GM19395 (cell line): ENCODE data around the gene CLDN22.
"Not testable (repeated sequence)": the region's sequence is repeated elsewhere in the genome, so short reads cannot be mapped to it uniquely, and the experiment has no call there.

Experiments used
- ATAC-seq: cut with Tn5 transposase; IDR thresholded peaks from one replicate; pipeline ENCODE4 v1.9.1; 2021; ENCODE audit warnings: mild to moderate bottlenecking, moderate library complexity; ENCODE audit not compliant: unreplicated experiment

Gene CLDN22

DNA sequence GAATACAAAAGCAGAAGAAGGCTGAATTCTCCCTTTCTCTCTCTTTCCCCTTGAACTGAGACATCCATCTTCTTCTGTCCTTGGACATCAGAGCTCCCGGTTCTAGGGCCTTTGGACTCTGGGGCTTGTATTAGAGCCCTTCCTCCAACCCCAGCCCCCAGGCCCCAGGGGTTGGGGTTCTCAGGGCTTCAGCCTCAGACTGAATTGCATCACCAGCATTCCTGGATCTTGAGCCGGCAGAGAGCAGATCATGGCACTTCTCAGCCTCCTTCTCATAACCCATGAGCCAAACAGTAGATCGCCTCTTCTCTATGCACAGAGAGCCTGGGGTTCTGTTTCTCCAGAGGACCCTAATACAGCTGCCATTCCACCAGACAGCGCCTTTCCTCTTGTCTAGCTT, 27.5 kb upstream of the CLDN22 start:
- ATAC-seq = no peak

DNA sequence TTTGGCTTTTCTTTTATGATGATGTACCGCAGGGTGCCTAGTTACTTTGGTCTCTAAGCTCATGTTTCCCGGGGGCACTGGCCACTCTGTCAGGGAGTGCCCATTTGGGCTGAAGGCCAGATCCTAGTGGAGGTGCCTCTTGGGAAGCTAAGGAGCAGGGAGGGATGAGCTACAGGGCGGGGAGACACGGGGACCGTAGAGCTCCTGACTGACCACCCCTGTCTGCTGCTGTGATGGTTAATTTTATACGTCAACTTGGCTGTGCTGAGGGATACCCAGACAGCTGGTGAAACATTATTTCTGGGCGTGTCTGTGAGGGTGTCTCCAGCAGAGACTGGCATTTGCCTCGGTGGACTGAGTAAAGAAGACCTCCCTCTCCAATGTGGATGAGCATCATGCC, 27.1 kb upstream of the CLDN22 start:
- no peak for ATAC-seq

DNA sequence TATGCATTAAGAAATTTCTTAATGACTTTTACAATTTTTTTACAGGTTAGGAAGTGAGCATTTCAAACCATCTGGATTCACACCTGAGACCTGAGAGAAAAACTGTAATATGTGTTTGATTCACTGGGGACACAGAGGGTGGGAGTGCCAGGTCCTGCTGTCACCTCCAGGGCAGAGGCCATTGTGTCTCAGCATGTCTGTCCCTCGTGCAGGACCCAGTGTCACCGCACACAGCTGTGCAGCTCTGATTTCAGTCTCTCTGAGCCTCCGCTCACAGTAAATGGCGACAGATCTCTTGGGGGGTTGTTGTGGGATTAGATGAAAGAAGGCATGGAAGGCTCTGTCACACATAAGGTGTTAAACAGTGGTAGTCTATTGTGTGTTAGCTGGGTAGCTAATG, 25.2 kb upstream of the CLDN22 start:
- no peak for ATAC-seq

DNA sequence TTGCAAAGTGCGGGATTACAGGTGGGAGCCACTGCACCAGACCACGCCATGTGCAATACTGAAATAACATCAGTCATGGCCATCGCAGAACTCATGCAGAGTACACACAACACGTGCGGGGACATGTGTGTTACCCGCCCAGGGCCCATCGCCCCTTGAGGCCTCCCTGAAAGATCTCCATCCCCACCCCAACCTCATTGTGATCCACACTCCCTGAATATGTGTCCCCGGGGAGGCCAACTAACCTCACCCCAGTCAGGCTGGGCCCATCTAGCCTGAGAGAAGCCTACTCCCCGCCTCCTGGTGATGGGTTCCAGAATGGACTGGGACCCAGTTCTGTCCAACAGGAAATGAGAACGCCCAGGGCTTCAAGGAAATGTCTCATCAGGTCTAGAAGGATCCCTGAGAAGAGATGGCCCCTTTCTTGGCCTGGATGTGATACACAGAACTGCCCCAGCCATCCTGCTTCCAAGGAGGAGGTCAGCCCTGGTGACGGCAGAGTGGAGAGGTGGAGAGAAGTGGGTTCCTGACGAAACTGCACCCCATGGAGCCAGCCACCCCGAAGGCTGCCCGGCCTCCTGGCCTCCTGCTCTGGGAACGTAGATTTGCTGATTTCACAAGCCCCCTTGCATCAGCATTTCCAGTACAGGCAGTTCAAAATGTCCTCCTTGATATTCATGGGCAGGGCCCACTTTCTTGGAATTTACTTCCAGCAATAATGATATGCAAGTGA, 24.6 kb upstream of the CLDN22 start:
- ATAC-seq = no peak

DNA sequence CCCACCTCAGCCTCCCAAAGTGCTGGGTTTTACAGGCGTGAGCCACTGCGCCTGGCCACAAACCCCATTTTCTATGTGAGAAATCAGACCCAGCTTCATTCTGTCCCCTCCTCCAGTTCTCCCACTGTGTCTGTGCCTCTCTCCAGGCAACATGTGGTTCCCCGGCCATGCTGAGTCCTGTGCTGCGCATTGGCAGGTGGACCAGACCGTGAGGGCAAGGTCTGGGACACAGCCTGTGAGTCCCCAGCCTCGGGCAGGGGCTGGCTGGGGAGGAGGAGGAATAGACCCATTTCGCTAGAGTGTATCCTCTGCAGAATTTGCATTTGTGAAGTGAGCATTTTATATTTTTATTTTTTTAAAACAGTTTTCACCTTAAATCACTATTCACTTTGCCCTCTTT, 23.7 kb upstream of the CLDN22 start:
- ATAC-seq = no peak

DNA sequence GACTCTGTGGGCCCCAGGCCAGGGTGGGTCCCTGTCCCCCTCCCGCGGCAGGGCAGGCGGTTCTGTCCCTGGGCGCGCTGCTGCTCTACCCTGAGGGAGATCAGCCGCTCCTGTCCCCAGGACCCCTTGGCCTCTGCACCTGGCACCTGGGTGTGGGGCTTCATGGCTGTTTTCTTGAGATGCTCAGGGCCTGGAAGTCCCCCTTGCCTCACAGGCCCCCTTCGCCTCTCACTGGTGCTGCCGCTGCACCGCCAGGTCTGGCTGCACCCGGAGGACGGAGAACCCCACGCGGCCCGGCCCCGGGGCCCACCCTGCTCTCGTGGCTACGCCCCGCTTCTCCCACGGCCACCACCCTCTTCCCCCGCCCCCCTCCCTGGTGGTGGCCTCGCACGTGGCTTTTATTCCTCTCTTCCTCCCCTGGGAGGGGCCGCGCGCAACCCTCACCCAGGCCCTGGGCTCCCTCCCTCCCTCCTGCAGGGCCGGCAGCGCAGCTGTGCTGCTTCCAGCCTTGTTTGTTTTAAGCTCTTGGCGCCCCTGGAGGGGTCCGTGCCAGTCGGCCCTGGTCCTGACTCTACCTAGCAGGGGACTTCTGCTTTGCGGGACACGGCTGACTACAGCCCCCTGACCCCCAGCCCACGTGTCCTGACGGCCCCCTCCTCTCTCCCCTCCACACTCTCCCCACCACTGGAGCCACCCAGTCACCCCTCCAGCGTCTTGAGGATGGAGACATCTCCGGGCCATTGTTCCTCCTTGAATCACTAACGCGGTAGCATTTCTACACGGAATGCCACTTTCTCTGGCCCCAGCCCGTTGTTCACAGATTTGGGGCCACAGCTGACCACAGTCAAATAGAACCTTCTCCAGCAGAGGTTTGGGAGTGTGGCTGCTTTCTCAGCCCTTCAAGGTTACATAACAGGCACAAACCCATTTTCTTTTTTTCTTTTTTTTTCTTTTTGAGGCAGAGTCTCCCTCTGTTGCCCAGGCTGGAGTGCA, 22.8 kb upstream of the CLDN22 start:
- ATAC-seq = no peak

DNA sequence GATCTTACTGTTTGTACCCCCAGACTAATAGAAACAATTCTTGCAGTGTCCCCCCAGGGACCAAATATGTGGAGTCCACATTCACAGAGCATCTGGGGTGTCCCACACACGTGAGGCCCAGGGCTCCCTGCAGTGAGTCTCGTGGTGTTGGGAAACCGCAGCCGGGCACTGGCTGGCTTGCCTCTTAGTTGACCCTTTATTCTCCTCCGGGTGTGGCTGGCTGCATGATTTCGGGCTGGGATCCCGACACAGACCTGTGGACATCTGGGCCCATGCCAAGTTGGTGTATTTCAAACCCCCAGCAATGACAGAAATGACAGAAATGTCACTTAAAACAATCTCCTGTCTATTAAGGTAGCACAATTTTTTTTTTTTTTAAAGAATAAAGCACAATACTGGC, 17.8 kb upstream of the CLDN22 start:
- ATAC-seq = no peak

DNA sequence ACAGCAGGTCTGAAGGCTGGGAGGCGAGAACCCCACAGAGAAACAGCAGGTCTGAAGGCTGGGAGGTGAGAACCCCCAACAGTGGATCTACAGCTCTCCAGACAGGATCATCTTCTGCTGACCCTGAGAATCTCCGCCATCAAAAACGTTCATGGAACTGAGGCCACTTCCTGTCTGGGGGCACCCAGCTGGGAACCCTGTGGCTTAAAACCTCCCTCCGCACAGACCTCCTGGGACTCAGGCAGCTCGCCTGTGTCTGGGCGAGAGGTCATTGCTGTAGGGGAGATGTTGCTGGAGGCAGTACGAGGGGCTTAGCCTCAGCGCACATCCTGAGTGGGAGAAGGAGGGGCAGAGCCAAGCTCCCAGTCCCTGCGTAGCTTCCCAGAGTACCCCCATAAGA, 17.3 kb upstream of the CLDN22 start:
- ATAC-seq = no peak

DNA sequence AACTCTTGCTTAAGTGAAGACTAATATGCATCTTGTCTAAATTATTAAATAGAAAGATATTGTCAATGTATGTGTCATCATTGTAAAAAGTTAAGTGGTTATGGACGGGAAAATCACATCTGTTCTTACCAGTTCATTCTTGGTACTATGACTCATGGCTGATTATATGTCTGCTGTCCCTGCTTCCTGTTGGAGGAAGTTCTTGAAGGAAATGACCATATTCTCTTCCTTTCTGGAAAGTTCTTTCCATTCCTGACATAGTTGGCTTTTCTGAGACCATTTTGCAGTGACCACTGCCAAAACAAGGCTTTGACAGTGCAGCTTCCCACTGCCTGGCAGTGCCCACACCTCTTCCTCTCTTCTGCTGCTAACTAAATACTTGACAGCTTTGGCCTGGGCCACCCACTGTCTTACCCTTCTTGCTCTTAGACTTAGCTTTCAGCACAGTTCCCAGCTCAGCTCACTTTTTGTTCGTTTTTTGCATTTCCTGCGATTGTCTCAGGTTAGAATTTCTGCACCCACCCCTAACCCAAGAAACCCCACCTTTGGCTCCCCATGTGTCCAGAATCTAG, 15.4 kb upstream of the CLDN22 start:
- ATAC-seq = no peak

DNA sequence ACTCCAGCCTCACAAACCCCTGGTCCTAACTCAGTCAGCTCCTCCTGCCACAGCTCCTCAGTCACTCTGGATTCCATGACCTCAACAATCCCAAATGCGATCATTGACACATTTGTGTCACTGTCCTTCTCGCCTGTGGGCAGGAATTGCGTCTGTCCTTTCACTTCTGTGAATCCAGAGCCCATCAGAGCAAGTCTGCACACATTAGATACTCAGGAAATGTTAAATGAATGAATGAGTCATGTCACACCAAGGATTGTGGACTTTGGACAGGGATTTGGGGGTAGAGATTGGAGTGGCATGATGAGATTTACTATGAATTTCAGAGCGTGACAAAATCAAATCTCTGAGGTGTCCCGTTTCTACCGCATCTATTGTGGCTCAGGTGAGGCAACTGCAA, 13.9 kb upstream of the CLDN22 start:
- no peak for ATAC-seq

DNA sequence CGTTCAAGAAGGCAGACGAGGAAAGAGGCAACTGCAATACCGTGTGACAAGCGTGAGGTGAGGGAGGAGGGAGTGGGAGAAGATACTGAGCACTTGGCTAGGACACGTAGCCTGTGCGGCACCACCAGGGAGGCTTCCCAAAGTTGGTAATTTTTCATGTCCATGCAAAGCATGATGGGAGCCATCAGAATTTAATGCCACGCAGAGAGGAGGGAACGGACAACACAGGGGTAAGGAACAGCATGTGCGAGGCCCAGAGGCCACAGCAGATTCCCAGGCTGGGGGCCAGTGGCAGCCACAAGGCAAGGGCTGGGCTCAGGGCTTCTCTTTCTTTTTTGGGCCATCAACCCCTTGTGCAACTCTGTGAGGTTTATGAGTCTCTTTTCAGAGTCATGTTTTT, 13.1 kb upstream of the CLDN22 start:
- ATAC-seq = no peak

DNA sequence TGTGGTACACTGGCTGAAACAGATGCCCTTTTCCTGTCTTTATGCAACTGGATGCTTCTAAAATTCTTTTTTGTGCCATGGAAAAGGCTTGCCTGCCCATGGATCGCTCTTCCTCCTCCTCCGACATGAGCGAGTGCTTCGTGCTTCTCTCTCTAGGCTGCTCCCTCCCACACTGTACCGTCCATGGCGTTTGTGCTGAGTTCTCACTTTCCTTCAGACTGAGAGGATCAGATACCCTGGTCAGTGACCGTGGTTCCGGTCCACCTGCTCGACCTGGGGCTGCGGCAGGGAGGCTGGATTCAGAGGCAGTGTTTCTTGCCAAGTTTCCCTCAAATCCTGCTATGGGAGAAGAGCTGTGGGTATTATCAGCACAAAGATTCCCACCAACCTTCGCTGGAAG, 12.4 kb upstream of the CLDN22 start:
- ATAC-seq = no peak

DNA sequence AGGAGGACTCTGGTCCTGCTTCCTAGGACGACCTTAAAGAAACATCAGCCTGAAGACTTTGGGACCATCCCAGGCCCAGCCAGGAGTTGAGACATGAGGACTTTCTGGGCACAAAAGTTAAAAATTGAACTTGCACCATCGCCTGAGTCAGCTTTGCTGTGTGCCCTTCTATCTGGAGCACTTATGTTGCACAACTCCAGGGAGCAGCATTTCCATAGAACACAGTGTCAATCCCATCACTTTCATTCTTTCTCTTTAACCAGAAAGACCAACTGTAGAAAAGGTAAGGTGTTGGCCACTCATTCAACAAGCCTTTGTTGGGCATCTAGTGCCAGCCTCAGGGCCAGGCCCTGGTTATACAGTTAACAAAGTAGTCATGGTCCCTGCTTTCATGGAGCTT, 10.8 kb upstream of the CLDN22 start:
- ATAC-seq = no peak

DNA sequence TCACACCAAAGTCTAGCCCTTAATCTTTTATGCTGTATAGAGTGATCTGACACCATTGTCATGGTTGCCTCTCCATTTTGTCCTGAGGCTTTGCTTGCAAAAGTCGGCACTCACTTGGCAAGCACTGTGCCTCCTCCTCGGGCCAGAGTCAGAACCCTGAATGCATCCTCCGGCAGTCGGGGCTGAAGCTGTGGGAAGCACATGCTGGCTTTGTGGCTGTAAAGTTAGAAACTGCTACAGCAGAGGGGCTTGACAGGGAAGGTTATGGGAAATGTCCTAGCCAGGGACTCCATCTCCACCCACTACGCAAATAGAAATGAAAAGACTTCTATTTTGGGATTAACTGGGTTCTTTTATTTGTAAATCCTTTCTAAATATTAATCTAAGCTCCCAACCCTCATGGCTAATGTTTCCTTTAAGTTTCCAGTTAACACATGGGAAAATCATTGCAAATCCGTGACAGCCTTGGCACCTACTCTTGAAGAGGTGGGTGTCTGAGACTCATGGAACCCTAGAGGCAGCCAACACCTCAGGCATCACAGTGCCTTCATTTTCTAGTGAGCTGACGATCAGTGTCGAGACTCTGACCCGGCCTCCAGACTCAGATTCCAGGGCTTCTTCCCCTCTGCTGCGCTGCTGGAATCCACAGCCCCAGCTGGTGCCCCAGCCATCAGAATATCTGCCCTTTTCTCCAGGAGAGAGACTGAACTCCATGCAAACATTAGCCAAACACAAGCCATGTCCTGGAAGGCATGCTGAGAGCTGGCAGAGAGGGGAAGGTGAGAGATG, 10.1 kb upstream of the CLDN22 start:
- no peak for ATAC-seq

DNA sequence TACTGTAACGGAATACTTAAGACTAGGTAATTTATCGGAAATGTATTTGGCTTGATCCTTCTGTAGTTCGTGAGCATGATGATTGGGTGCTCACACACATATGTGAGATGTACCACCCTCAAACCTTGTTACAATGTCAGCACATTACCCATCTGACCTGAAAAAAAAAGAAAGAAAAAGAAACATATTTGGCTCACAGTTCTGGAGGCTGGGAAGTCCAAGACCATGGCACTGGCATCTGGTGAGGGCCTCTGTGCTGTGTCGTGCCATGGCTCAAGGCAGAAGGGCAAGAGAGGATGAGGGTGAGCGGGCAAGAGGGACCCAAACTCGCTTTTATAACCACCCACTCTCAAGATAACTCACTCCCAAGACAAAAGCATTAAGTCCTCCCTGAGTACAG, 9.2 kb upstream of the CLDN22 start:
- ATAC-seq = no peak

DNA sequence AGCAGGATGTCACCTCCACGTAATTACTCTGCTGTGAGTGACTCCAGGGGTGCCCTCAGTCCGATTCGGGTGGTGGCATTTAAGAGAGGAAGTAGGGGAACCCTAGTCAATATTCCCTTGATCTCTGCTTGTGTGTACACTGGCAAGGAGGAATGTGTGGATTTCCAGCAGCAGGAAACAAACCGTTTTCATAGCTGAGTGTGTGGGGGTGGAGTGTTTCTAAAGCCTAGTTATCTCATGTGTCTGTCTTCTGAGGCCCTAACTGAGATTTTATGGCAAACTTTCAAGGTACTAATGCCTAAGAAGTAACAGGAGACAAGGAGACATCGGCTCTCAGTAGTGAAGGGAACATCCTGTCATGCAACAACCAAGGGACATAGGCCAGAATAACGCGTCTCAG, 8.8 kb upstream of the CLDN22 start:
- ATAC-seq = no peak

DNA sequence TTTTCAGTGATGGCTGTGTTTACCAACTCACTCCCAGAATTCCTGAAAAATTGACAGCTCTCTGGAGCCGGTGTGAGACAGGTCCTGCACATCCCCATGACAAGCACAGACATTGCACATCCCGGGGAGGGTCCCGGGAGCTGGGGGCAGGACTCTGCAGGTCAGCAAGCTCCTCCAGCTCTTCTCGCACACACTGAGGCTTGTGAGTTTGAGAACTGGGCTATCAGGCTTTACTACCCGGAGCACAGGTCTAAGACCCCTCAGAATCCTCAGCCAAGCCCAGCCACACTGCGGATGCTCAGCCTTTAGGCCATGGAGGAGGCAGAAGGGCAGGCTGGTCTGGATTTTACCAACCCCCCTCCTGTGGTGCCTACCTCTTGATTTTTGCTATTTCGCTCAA, 7.8 kb upstream of the CLDN22 start:
- no peak for ATAC-seq

DNA sequence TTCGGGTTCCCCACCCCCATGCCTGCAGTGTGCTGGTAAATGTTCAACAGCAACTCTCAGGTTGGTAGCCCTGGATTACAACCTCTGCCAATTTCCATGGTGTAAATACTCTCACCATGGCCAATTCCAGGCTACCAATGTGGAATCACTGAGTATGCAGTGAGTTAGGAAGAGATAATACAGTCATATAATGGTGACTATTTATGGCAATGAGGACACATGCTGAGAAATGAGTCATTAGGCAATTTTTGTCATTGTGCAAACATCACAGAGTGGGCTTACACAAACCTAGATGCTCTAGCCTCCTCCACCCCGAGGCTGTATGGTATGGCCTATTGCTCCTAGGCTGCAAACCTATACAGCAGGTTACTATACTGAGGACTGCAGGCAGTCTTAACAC, 6.8 kb upstream of the CLDN22 start:
- ATAC-seq = no peak

DNA sequence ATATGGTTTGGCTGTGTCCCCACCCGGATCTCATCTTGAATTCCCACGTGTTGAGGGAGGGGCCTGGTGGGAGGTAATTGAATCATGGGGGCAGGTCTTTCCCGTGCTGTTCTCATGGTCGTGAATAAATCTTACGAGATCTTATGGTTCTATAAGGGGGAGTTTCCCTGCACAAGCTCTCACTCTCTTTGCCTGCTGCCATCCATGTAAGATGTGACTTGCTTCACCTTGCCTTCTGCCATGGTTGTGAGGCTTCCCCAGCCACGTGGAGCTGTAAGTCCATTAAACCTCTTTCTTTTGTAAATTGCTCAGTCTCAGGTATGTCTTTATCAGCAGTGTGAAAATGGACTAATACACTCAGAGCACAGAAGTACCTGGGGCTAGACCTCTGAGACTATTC, 6.3 kb upstream of the CLDN22 start:
- not testable (repeated sequence) for ATAC-seq

DNA sequence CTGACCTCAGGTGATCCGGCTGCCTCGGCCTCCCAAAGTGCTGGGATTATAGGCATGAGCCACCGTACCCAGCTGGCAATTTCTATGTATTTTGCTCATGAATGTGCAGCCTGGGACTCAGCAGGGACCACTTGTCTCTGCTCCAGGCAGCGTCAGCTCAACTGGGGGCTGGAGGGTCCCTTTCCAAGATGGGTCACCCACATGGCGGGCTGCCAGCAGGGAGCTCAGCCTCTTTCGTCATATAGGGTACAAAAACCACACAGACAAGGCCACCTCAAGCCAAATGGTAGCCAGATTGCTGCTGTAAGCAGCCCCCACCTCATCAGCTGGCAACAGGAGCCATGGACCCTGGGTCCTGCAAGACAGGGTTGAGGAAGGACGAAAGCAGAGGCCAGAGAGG, 4.5 kb upstream of the CLDN22 start:
- ATAC-seq = no peak

DNA sequence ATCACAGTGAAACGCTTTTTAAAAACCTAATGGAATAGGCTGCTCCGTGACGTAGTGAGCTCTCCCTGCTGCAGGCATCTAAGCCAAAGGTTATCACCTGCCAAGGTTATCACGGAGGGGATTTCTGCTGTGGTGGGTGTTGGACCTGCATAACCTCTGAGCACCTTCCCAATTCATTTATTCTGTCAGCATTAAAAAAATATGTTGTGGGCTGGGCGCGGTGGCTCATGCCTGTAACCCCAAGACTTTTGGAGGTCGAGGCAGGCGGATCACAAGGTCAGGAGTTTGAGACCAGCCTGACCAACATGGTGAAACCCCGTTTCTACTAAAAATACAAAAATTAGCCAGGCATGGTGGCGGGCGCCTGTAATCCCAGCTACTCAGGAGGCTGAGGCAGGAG, 4.0 kb upstream of the CLDN22 start:
- not testable (repeated sequence) for ATAC-seq
